IMR-90 (cell line): ENCODE measurements around the gene GSG1L. TPM values are rescaled to one million over a fixed set of nuclear protein-coding genes. Genes with fewer than 3 reads are reported as not detected.

ENCODE experiments used
- ATAC-seq: fragments of 200-7000 bp; cut with Tn5 transposase; 2 replicates; pipeline ENCODE4 v1.9.1; 2020; ENCODE audit warnings: low read depth, mild to moderate bottlenecking, moderate library complexity
- BruUV-seq: library from RNA; stranded (reverse); fragments of 400-500 nt; replicated peaks from 2 replicates; lab custom pipeline; 2021; lab: Mats Ljungman, UMichigan
- CTCF ChIA-PET: fragments of 300-600 bp; formaldehyde crosslinking; extraction: SDS; loops from one replicate; lab custom pipeline; 2021; ENCODE audit warnings: antibody characterized with exemption; lab: Yijun Ruan, JAX
- POLR2A ChIA-PET: fragments of 300-600 bp; sonication (Branson Sonifier 250); formaldehyde crosslinking; loops from one replicate; lab custom pipeline; 2022; ENCODE audit warnings: antibody characterized with exemption; ENCODE audit not compliant: unreplicated experiment; lab: Charles Lee
- DNase-seq: peaks from one replicate; pipeline ENCODE4 v3.0.0; 2013
- H2AFZ ChIP-seq: replicated peaks from 2 replicates; pipeline ENCODE3; 2013; ENCODE audit warnings: low read length, mild to moderate bottlenecking; ENCODE audit not compliant: poor library complexity
- H2AK5ac ChIP-seq: 2 replicates; pipeline ENCODE4 v1.6.1; 2013; ENCODE audit warnings: low read depth, low read length, inconsistent platforms
- H2AK9ac ChIP-seq: replicated peaks from 2 replicates; pipeline ENCODE3; 2013; ENCODE audit warnings: mild to moderate bottlenecking, low read depth, low read length, moderate library complexity; ENCODE audit not compliant: poor library complexity
- H2BK120ac ChIP-seq: 2 replicates; pipeline ENCODE4 v1.6.1; 2013; ENCODE audit warnings: low read depth, low read length, inconsistent platforms
- H2BK15ac ChIP-seq: 3 replicates; pipeline ENCODE4 v1.6.1; 2013; ENCODE audit warnings: low read depth, low read length, inconsistent platforms
- H2BK20ac ChIP-seq: 2 replicates; pipeline ENCODE4 v1.6.1; 2013; ENCODE audit warnings: low read depth, mild to moderate bottlenecking, inconsistent platforms, low read length, moderate library complexity
- H2BK5ac ChIP-seq: 2 replicates; pipeline ENCODE4 v1.6.1; 2013; ENCODE audit warnings: mild to moderate bottlenecking, low read depth, low read length, inconsistent platforms; ENCODE audit not compliant: poor library complexity, severe bottlenecking
- H3K14ac ChIP-seq: replicated peaks from 2 replicates; pipeline ENCODE4 v1.6.1; 2013; ENCODE audit warnings: low read depth, low read length, inconsistent platforms
- H3K18ac ChIP-seq: 2 replicates; pipeline ENCODE4 v1.6.1; 2013; ENCODE audit warnings: low read depth, low read length, control low read depth
- H3K23ac ChIP-seq: 2 replicates; pipeline ENCODE4 v1.6.1; 2013; ENCODE audit warnings: low read depth, low read length, inconsistent platforms
- H3K27ac ChIP-seq: 2 replicates; pipeline ENCODE4 v1.5.1; 2013; ENCODE audit warnings: mild to moderate bottlenecking, control low read depth, low read length; ENCODE audit not compliant: insufficient read depth
- H3K27me3 ChIP-seq: 2 replicates; pipeline ENCODE4 v1.6.1; 2013; ENCODE audit warnings: low read length; ENCODE audit not compliant: control insufficient read depth, insufficient read depth
- H3K36me3 ChIP-seq: 2 replicates; pipeline ENCODE4 v1.6.1; 2013; ENCODE audit warnings: low read length, mixed read lengths; ENCODE audit not compliant: control insufficient read depth, insufficient read depth
- H3K4ac ChIP-seq: 2 replicates; pipeline ENCODE4 v1.6.1; 2013; ENCODE audit warnings: low read depth, low read length, inconsistent platforms
- H3K4me1 ChIP-seq: 2 replicates; pipeline ENCODE4 v1.6.1; 2013; ENCODE audit warnings: low read length, mixed read lengths; ENCODE audit not compliant: control insufficient read depth, insufficient read depth
- H3K4me2 ChIP-seq: 2 replicates; pipeline ENCODE4 v1.6.1; 2013; ENCODE audit warnings: low read depth, mild to moderate bottlenecking, control low read depth, low read length, moderate library complexity
- H3K4me3 ChIP-seq: 2 replicates; pipeline ENCODE4 v1.5.1; 2013; ENCODE audit warnings: low read depth, mild to moderate bottlenecking, control low read depth, low read length, moderate library complexity; ENCODE audit not compliant: insufficient read depth
- H3K56ac ChIP-seq: 2 replicates; pipeline ENCODE4 v1.6.1; 2013; ENCODE audit warnings: low read length, inconsistent platforms; ENCODE audit not compliant: insufficient read depth; ENCODE audit errors: extremely low read depth
- H3K79me1 ChIP-seq, 2 experiments: 2 replicates each; pipeline ENCODE4 v1.6.1; 2013; ENCODE audit warnings: low read length in 2 of 2, inconsistent platforms in 1 of 2, low read depth in 1 of 2
- H3K9ac ChIP-seq: 2 replicates; pipeline ENCODE4 v1.6.1; 2013; ENCODE audit warnings: low read depth, low read length, control low read depth
- H3K9me1 ChIP-seq: 2 replicates; pipeline ENCODE4 v1.6.1; 2013; ENCODE audit warnings: low read length, inconsistent platforms; ENCODE audit not compliant: insufficient read depth
- H3K9me3 ChIP-seq: 2 replicates; pipeline ENCODE4 v1.6.1; 2013; ENCODE audit warnings: low read length; ENCODE audit not compliant: control insufficient read depth, insufficient read depth
- H4K20me1 ChIP-seq: 2 replicates; pipeline ENCODE4 v1.6.1; 2013; ENCODE audit warnings: low read length, inconsistent platforms; ENCODE audit not compliant: insufficient read depth
- H4K5ac ChIP-seq: 2 replicates; pipeline ENCODE4 v1.6.1; 2013; ENCODE audit warnings: mild to moderate bottlenecking, low read depth, low read length, control low read depth
- H4K8ac ChIP-seq, 2 experiments: 2 replicates each; pipeline ENCODE4 v1.6.1; 2013; ENCODE audit warnings: low read depth in 2 of 2, low read length in 2 of 2, control low read depth in 1 of 2, inconsistent platforms in 1 of 2
- H4K91ac ChIP-seq: 2 replicates; pipeline ENCODE4 v1.6.1; 2013; ENCODE audit warnings: low read depth, low read length, inconsistent platforms; ENCODE audit not compliant: insufficient read depth
- BHLHE40 ChIP-seq: fragments of 150-350 bp; IDR thresholded peaks from 2 replicates; pipeline ENCODE4 v1.6.1; 2016; ENCODE audit warnings: mild to moderate bottlenecking, low read depth, low read length
- CEBPB ChIP-seq: IDR thresholded peaks from 2 replicates; pipeline ENCODE4 v1.6.1; 2012; ENCODE audit warnings: low read depth, low read length, improper control_type of control experiment
- CHD1 ChIP-seq: IDR thresholded peaks from 2 replicates; pipeline ENCODE4 v1.6.1; 2012; ENCODE audit warnings: low read depth, low read length, improper control_type of control experiment
- CTCF ChIP-seq: conservative IDR thresholded peaks from 2 replicates; pipeline ENCODE4 v1.5.1; 2012; ENCODE audit warnings: mild to moderate bottlenecking, low read depth, low read length, improper control_type of control experiment
- MAFK ChIP-seq: IDR thresholded peaks from 2 replicates; pipeline ENCODE4 v1.6.1; 2012; ENCODE audit warnings: low read depth, low read length, improper control_type of control experiment
- MXI1 ChIP-seq: IDR thresholded peaks from 2 replicates; pipeline ENCODE4 v1.6.1; 2012; ENCODE audit warnings: low read depth, mild to moderate bottlenecking, low read length, moderate library complexity, borderline replicate concordance
- NFE2L2 ChIP-seq: fragments of 150-350 bp; IDR thresholded peaks from 2 replicates; pipeline ENCODE4 v1.6.1; 2016; ENCODE audit warnings: low read depth, mild to moderate bottlenecking, low read length
- POLR2A ChIP-seq: IDR thresholded peaks from 2 replicates; pipeline ENCODE4 v1.6.1; 2012; ENCODE audit warnings: mild to moderate bottlenecking, low read depth, low read length
- RAD21 ChIP-seq: IDR thresholded peaks from 2 replicates; pipeline ENCODE4 v1.6.1; 2012; ENCODE audit warnings: low read length, improper control_type of control experiment
- RCOR1 ChIP-seq: IDR thresholded peaks from 2 replicates; pipeline ENCODE4 v1.6.1; 2012; ENCODE audit warnings: mild to moderate bottlenecking, low read length, improper control_type of control experiment; ENCODE audit not compliant: insufficient replicate concordance
- RFX5 ChIP-seq: IDR thresholded peaks from 2 replicates; pipeline ENCODE4 v1.8.0; 2012; ENCODE audit warnings: low read depth, mild to moderate bottlenecking, low read length, moderate library complexity
- SMC3 ChIP-seq: fragments of 150-350 bp; IDR thresholded peaks from 2 replicates; pipeline ENCODE4 v1.6.1; 2016; ENCODE audit warnings: low read depth, mild to moderate bottlenecking, antibody characterized with exemption, low read length, moderate library complexity
- USF2 ChIP-seq: fragments of 150-350 bp; IDR thresholded peaks from 2 replicates; pipeline ENCODE4 v1.6.1; 2017; ENCODE audit warnings: mild to moderate bottlenecking, antibody characterized with exemption, low read length, low read depth
- WGBS, 2 experiments: methylation state at CpG; one replicate each; pipeline versions ENCODE4 v1.1.5 to v1.1.7; 2013; ENCODE audit warnings: missing lambda C conversion rate in 2 of 2; ENCODE audit not compliant: insufficient read length in 1 of 2; ENCODE audit errors: extremely low coverage in 2 of 2; 5-methylcytosine and 5-hydroxymethylcytosine counted together
- dilution Hi-C: fragments of 300-500 bp; cut with HindIII; formaldehyde crosslinking; loops from one replicate; pipeline ENCODE4 v1.14.3; 2018; ENCODE audit warnings: low sequenced_read_pairs; ENCODE audit not compliant: unreplicated experiment
- in situ Hi-C: fragments of 300-500 bp; cut with MboI; formaldehyde crosslinking; loops from 3 replicates; pipeline ENCODE4 v1.14.3; 2019; ENCODE audit warnings: low sequenced_read_pairs, inconsistent platforms, mixed read lengths
- intact Hi-C: fragments of 100-400 bp; cut with micrococcal nuclease; formaldehyde crosslinking; loops from 2 replicates; pipeline ENCODE4 v1.10.0; 2022
- polyA plus RNA-seq, 3 experiments: library from polyadenylated mRNA; depleted of rRNA; stranded (reverse); fragments of >200 nt; gene quantifications; 2 replicates each; pipeline ENCODE4 v1.2.3, GENCODE V29; 2012; ENCODE audit warnings: low replicate concordance in 1 of 3
- total RNA-seq: library from RNA; depleted of rRNA; stranded (reverse); fragments of >200 nt; gene quantifications from 2 replicates; pipeline ENCODE4 v1.2.3, GENCODE V29; 2012
- TF ChIP-seq, protein P1 (sequence below): fragments of 150-350 bp; IDR thresholded peaks from 2 replicates; pipeline ENCODE4 v1.6.1; 2016; ENCODE audit warnings: low read depth, mild to moderate bottlenecking, low read length, moderate library complexity, borderline replicate concordance

The GSG1L gene
- total and polyA plus RNA-seq, 2 of the 4 experiments (the other 2 are of a cell fraction): not detected

- Histone ChIP-seq H3K4me3 (no peak overlapping the region), H3K27me3 (peaks cover 39% of the 10 kb centered on the region), H3K9ac (no peak overlapping the region), H4K5ac (no peak overlapping the region), H2BK15ac (no peak overlapping the region), H3K9me1 (no peaks in the 10 kb centered on the region), H3K56ac (no peak overlapping the region), H3K27ac (no peak overlapping the region), H2BK20ac (no peak overlapping the region), H2AK9ac (no peak overlapping the region), H4K8ac (no peak overlapping the region), H3K9me3 (no peaks in the 10 kb centered on the region), H3K4me2 (no peak overlapping the region), H3K36me3 (no peaks in the 10 kb centered on the region), H4K20me1 (no peaks in the 10 kb centered on the region), H4K91ac (no peak overlapping the region), H3K4me1 (no peaks in the 10 kb centered on the region), H2AK5ac (no peak overlapping the region), H3K23ac (no peak overlapping the region), H2BK120ac (no peak overlapping the region), H2BK5ac (no peak overlapping the region), H3K4ac (no peak overlapping the region), H3K79me1 (no peaks in the 10 kb centered on the region), H3K14ac (no peak overlapping the region), H3K18ac (no peak overlapping the region), H2AFZ (no peak overlapping the region)
- no peak for TF ChIP-seq USF2
- TF ChIP-seq CTCF: no peak
- no peak for TF ChIP-seq NFE2L2
- TF ChIP-seq CHD1: no peak
- no peak for TF ChIP-seq BHLHE40
- TF ChIP-seq RCOR1: no peak
- no peak for TF ChIP-seq CEBPB
- TF ChIP-seq POLR2A: no peak
- TF ChIP-seq RAD21: no peak
- TF ChIP-seq, protein P1, sequence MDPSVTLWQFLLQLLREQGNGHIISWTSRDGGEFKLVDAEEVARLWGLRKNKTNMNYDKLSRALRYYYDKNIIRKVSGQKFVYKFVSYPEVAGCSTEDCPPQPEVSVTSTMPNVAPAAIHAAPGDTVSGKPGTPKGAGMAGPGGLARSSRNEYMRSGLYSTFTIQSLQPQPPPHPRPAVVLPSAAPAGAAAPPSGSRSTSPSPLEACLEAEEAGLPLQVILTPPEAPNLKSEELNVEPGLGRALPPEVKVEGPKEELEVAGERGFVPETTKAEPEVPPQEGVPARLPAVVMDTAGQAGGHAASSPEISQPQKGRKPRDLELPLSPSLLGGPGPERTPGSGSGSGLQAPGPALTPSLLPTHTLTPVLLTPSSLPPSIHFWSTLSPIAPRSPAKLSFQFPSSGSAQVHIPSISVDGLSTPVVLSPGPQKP: no peak
- TF ChIP-seq SMC3: no peak
- no peak for TF ChIP-seq MXI1
- no peak for TF ChIP-seq MAFK
- TF ChIP-seq RFX5: no peak
- ATAC-seq: no peak
- no peak for DNase-seq
- dilution Hi-C loops (no loop called here), intact Hi-C loops (no loop called here), in situ Hi-C loops (no loop called here)
- 13% methylated on average over 5 of the region's 13 CpGs; no CpG with 5 or more reads in 1 of the 2 experiments for WGBS, 2 experiments
- CTCF ChIA-PET: no interaction called here
- POLR2A ChIA-PET: no interaction called here
- BruUV-seq: no TSS peak
These were observed 245.3 kb downstream of the GSG1L start for GRCh38 chr16:27818246-27818645.
